Thoracic aorta (tissue), 2 donors: Measurements from ENCODE around the gene BACH1. TPM values are rescaled to one million over a fixed set of nuclear protein-coding genes. Genes with fewer than 3 reads are reported as not detected.

Experiments used
- ATAC-seq: fragments of 150-250 bp; one replicate; pipeline ENCODE4 v1.8.0; 2017; ENCODE audit warnings: low read depth; ENCODE audit not compliant: insufficient number of reproducible peaks, low FRiP score
- DNase-seq: peaks from one replicate; pipeline ENCODE4 v3.0.0-alpha.2; 2020; ENCODE audit warnings: low spot score
- H3K27ac ChIP-seq, 2 donors: fragments of 200-600 bp; sonication (generic); 1 replicate in 1 of 2; 2 replicates in 1 of 2; pipeline ENCODE4 v1.5.1; 2016; ENCODE audit warnings: mild to moderate bottlenecking in 2 of 2, moderate library complexity in 2 of 2
- H3K27me3 ChIP-seq: fragments of 200-600 bp; sonication (generic); replicated peaks from 2 replicates; pipeline ENCODE4 v1.6.0; 2016; ENCODE audit warnings: mild to moderate bottlenecking; ENCODE audit not compliant: insufficient read depth
- H3K36me3 ChIP-seq: fragments of 200-600 bp; sonication (generic); one replicate; pipeline ENCODE4 v1.5.1; 2016
- H3K4me1 ChIP-seq, 2 donors: fragments of 200-600 bp; sonication (generic); 1 replicate in 1 of 2; 2 replicates in 1 of 2; pipeline versions ENCODE4 v1.5.1 to v1.6.0; 2016; ENCODE audit warnings: low read depth in 2 of 2, mild to moderate bottlenecking in 1 of 2; ENCODE audit not compliant: control insufficient read depth in 1 of 2
- H3K4me3 ChIP-seq: fragments of 200-600 bp; sonication (generic); 2 replicates; pipeline ENCODE4 v1.5.1; 2016; ENCODE audit warnings: mild to moderate bottlenecking
- H3K9me3 ChIP-seq: fragments of 200-600 bp; sonication (generic); 2 replicates; pipeline ENCODE4 v1.5.1; 2016
- CTCF ChIP-seq: fragments of 200-600 bp; sonication (generic); IDR thresholded peaks from one replicate; pipeline ENCODE4 v1.5.1; 2019; ENCODE audit warnings: antibody characterized with exemption
- total RNA-seq, 2 donors: library from RNA; depleted of rRNA; stranded (reverse); fragments of >200 nt; gene quantifications; one replicate each; pipeline versions ENCODE4 v1.1.0 to v1.2.3, GENCODE V29; 2016

Gene BACH1
- total RNA-seq, 2 donors from 2014 or later: 47.0 to 93.0 TPM

- H3K27me3 ChIP-seq: no peaks in the 10 kb centered on the region
- H3K4me1 ChIP-seq: no peaks in the 10 kb centered on the region
- H3K4me3 ChIP-seq: no peak overlapping the region
- H3K27ac ChIP-seq: no peak overlapping the region
- no peak for DNase-seq
- H3K9me3 ChIP-seq: no peaks in the 10 kb centered on the region
- ATAC-seq: no peak
- TF ChIP-seq CTCF: no peak
- no peaks in the 10 kb centered on the region for H3K36me3 ChIP-seq
These were observed 86.1 kb downstream of the BACH1 start for GRCh38 chr21:29384683-29385359.

- H3K27ac ChIP-seq: no peak overlapping the region
- H3K9me3 ChIP-seq: no peaks in the 10 kb centered on the region
- H3K4me3 ChIP-seq: no peak overlapping the region
- TF ChIP-seq CTCF: no peak
- DNase-seq: no peak
- H3K27me3 ChIP-seq: no peaks in the 10 kb centered on the region
- no peak for ATAC-seq
- H3K4me1 ChIP-seq: no peaks in the 10 kb centered on the region
- H3K36me3 ChIP-seq: no peaks in the 10 kb centered on the region
These were observed 87.3 kb downstream of the BACH1 start for GRCh38 chr21:29385934-29386520.

- ATAC-seq: no peak
- H3K9me3 ChIP-seq: no peaks in the 10 kb centered on the region
- no peak overlapping the region for H3K4me3 ChIP-seq
- no peaks in the 10 kb centered on the region for H3K27me3 ChIP-seq
- no peak for TF ChIP-seq CTCF
- no peaks in the 10 kb centered on the region for H3K36me3 ChIP-seq
- no peaks in the 10 kb centered on the region for H3K4me1 ChIP-seq
- no peak for DNase-seq
- no peak overlapping the region for H3K27ac ChIP-seq
These were observed 88.1 kb downstream of the BACH1 start for GRCh38 chr21:29386803-29387202.

- no peaks in the 10 kb centered on the region for H3K27me3 ChIP-seq
- DNase-seq (no peak), ATAC-seq (no peak)
- H3K36me3 ChIP-seq: no peaks in the 10 kb centered on the region
- no peaks in the 10 kb centered on the region for H3K9me3 ChIP-seq
- H3K27ac ChIP-seq: no peak overlapping the region
- H3K4me1 ChIP-seq: no peaks in the 10 kb centered on the region
- no peak overlapping the region for H3K4me3 ChIP-seq
- no peak for TF ChIP-seq CTCF
These were observed 88.9 kb downstream of the BACH1 start for GRCh38 chr21:29387598-29387997.

GRCh38 chr21:29389136-29389535 is 90.4 kb downstream of the BACH1 start:
- Histone ChIP-seq H3K4me3 (no peak overlapping the region), H3K9me3 (no peaks in the 10 kb centered on the region), H3K27me3 (no peaks in the 10 kb centered on the region), H3K4me1 (no peaks in the 10 kb centered on the region), H3K27ac (no peak overlapping the region), H3K36me3 (no peaks in the 10 kb centered on the region)
- no peak for TF ChIP-seq CTCF
- no peak for ATAC-seq
- DNase-seq: no peak
